Amniotic epithelial cell (primary cell): ENCODE measurements around the gene METTL17.

Experiments
- DNase-seq: peaks from one replicate; pipeline ENCODE4 v3.0.0-alpha.2; 2010; ENCODE audit warnings: low read depth

METTL17 gene

DNA sequence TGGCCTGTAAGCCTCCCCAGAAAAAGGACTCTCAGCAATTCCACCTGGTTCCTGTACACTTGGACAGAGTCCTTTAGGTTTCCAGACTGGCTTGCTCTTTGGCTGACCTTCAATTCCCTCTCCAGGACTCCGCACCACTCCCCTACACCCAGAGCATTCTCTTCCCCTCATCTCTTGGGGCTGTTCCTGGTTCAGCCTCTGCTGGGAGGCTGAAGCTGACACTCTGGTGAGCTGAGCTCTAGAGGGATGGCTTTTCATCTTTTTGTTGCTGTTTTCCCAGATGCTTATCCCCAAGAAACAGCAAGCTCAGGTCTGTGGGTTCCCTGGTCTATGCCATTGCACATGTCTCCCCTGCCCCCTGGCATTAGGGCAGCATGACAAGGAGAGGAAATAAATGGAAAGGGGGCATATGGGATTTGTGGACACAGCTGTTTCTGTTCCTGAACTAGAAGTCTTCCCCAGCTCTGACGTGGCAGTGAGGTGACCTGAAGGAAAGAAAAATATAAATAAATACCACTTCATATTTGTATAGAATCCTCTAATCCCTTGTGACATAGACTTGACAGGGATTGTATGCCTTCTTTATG, 53.7 kb downstream of the METTL17 start:
- no peak for DNase-seq

DNA sequence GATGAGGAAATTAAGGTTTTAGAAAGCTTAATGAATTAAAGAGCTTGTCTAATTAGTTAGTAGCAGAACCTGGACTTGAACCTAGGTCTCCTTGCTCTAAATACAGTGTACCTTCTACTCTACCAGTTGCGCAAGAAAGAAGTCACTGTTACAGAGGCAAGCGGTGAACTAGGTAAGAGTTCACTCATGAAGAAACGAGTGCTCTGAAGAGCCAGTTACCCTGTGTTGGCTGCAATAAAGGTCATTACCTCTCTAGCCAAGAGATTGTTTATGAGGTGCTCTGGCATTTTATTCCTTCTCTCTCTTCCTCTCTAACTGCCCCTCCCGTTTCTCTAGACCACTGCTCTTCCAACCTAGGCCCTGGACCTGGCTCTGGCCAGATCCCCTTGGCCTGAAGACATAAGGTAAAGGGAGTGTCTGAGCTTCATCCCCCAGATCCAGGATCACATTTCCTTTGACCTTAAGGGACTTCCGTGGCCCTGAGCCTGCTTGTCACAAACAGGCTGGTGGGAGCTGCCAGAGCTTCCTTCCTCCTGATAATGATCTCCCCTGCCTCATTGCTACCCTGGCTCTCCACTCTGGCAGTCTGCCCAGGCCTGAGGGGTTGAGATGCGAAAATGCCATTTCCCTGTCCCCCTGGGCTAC, 54.3 kb downstream of the METTL17 start:
- no peak for DNase-seq
